HG03442 (cell line): ENCODE data around the gene KLK14.

Experiments
- ATAC-seq: cut with Tn5 transposase; IDR thresholded peaks from one replicate; pipeline ENCODE4 v1.9.1; 2021; ENCODE audit warnings: mild to moderate bottlenecking, moderate library complexity; ENCODE audit not compliant: unreplicated experiment

KLK14 gene

GRCh38 chr19:51089786-51090185, 7.1 kb upstream of the KLK14 start:
- no peak for ATAC-seq

DNA sequence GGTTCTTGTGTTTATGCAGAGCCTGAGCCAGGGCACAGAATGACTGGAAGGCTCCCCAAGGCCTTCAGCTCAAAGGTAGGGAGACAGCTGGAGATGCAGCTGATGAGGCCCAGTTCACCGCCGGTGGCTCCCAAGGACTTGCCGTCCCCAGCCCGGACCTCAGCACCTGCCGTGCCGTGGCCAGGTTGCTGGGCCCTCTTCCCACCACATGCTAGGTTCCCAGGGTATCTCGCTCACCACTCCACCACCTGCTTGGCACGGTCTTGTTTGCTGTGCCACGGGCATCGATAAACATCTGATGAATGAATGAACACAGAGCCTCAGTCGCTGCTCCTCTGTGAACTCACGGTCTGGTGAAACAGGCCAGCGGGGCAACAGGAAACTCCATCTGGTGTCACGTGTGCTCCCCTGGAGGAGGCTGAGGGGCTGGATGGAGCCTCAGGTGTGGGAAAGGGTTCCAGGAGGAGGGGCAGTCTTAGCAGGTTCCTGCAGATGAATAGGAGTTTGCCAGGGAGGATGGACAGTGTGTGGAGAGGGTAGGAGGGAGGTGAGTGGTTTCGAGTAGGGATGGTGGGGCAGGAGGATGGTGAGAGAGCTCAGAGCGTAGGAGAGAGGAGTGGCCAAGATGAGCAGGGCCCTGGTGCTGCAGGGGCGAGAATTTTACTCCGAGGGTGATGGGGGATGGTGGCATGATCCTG, 3.6 kb upstream of the KLK14 start:
- no peak for ATAC-seq

GRCh38 chr19:51084505-51084904, 1.8 kb upstream of the KLK14 start:
- ATAC-seq = no peak

- ATAC-seq = no peak
Measured at GRCh38 chr19:51083783-51084182, 1.1 kb upstream of the KLK14 start.

- ATAC-seq = no peak
Measured at GRCh38 chr19:51083181-51083580, 494 bp upstream of the KLK14 start.

- ATAC-seq = no peak
Measured at GRCh38 chr19:51081476-51081875, 1.2 kb downstream of the KLK14 start.

DNA sequence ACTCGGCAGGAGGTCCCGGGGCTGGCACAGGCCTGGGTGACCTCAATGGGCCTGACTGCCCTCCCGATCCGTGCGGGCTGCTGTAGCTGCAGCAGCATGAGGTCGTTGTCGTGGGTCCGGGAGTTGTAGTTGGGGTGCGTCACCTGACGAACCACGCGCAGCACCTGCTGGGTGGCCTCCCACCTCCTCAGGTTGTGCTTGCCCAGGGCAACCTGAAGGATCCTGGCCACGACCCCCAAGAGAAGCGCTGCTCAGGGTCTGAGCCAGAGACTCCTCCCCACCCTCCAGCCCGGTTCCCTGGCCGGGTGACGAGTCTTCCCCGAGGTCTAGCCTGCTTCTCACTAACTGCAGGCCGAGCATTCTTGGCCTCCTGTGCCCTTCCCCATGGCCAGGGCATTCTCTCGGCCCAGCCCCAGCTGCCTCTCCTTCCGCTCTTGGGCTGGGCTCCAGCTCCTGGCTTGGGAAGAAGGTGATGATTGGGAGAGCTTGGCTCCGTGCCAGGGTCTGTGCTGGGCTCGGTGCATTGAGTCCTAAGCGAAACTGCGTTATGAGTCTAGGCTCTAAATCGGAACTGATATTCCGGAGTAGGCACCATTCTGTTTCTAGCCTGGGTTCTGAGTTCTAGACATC, 3.1 kb downstream of the KLK14 start:
- no peak for ATAC-seq

- ATAC-seq = no peak
Measured at GRCh38 chr19:51078731-51079130, 4.0 kb downstream of the KLK14 start.

GRCh38 chr19:51078104-51078503, 4.6 kb downstream of the KLK14 start:
- ATAC-seq = no peak

GRCh38 chr19:51076631-51077213, 6.0 kb downstream of the KLK14 start:
- no peak for ATAC-seq

- no peak for ATAC-seq
Measured at GRCh38 chr19:51075998-51076397, 6.7 kb downstream of the KLK14 start.

DNA sequence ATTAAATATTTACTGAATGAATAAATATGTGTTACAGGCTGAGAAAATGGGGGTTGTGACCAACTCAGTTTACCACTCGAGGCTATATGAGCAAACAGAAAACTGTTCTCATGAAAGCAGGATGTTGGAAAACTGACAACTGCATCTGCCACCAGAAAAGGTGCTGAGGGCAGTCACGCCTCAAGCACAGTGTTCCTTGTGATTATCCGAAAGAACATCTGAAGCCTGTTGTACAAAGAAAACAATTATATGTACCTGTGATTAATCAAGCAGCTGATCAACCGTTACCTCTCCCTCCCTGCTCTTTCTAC, 11.6 kb downstream of the KLK14 start:
- no peak for ATAC-seq

GRCh38 chr19:51070334-51071094, 12.2 kb downstream of the KLK14 start:
- no peak for ATAC-seq

DNA sequence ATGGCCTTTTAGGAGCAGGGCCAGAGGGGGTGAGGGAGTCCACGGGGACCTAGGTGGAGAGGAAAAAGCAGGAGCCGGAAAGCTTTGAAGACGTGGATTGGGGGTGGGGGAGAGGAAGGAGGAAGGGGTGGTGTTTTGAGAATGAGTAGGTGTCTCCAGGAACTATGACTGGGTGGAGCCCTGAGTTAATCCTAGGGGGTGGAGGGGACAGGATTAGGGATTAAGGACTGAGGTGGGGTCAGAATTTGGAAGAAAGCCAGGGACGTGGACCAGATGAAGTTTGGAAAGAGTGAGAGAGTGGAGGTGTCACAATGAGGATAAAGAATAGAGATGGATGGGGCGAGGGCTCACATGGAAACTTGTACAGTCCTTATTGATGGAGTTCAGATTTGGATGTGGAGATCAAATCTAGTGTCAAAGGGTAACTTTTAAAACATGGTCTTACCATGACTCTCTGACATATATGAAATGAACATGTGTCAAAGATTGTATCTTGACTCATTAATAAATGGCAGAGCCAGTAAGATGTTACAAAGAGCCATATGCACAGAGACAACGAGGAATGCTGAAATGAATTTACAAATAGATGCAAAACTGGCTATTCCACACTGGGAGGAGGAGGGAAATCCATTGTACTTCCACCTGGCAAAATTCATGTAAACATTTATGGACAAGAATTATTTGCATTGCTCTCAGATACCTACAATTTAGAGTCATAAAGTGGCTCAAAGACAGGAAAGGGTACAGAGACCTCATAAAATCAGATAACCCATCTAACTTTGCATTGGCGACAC, 16.1 kb downstream of the KLK14 start:
- no peak for ATAC-seq

GRCh38 chr19:51065221-51065960, 17.3 kb downstream of the KLK14 start:
- ATAC-seq = no peak

DNA sequence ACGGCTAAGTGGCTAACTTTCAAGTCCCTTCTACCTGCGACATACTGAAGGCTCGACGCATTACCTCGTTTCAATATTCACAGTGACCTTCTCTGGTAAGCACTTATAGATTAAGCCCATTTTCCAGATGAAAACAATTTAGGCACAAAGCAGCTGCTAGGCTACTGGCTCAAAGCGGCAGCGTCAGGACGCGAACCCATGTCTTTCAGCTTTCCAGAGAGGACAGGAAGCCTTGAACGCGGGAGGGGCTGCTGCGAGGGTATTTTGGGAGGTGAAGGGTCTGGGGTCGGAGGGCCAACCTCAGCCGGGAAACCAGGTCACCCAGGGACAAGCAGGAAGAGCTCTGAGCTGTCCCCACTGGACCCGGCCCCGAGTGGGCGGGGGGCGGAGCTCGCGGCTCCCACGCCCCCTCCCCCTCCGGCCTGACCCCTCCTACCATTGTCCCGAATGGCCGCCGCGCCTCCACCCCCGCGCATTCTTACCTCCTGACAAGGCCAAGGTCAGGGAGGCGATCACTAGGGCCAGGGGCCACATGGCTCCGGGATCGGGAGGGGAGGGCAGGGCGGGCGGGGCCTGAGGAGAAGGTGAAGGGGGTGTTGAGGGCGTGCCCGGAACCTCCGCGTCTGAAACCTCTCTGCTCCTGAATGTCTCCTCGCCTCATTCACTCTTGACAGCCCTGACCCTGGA, 18.0 kb downstream of the KLK14 start, which contains the start of gene KLK13:
TSS of gene KLK13 (minus strand) at position 559 of the 687 bp plus-strand sequence. CDS start at position 534, 25 bp downstream.
- ATAC-seq = no peak

- ATAC-seq = no peak
Measured at GRCh38 chr19:51063664-51064063, 19.0 kb downstream of the KLK14 start.

DNA sequence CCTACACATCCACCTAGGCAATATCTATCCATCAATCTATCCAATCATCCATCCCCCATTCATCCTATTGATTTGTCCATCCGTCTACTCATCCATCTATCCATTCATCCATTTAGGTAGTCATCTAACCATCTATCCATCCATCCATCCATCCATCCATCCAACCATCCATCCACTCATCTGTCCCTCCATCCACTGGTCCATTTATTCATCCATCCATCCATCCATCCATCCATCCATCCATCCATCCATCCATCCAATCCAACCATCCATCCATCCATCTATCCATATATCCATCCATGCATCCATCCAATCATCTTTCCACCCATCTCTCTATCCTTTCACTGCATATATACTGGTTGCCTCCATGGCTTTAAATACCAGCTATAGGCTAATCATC, 21.7 kb downstream of the KLK14 start:
- ATAC-seq = no peak

DNA sequence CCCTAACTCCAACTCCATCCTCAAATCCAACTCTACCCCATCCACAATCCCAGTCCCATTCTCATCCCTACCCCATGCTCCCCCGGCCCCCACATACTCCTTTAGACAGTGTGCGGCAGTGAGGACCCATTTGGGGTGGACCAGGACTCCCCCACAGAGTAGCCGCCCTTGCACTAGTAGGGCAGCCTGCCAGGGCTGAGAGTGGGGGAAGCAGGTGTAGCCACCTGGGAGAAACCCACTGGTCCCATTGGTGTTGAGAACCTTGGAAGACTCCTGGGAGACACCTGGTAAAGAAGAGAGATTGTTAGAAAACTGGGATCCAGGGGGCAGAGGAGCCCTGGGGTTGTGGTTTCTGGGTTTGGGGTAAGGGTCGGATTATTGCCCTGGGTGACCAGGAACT, 22.4 kb downstream of the KLK14 start:
- no peak for ATAC-seq

- no peak for ATAC-seq
Measured at GRCh38 chr19:51059715-51060114, 23.0 kb downstream of the KLK14 start.
